CD4-positive, CD25-positive, alpha-beta regulatory T cell (primary cell): Measurements from ENCODE around the gene SOX10. TPM values are rescaled to one million over a fixed set of nuclear protein-coding genes. Genes with fewer than 3 reads are reported as not detected.

ENCODE experiments used
- ATAC-seq, 2 donors: fragments of 150-1000 bp; cut with Tn5 transposase; one replicate each; pipeline ENCODE4 v1.10.0; 2021; ENCODE audit warnings: low read depth in 2 of 2, moderate number of reproducible peaks in 2 of 2, moderate library complexity in 1 of 2
- DNase-seq, 3 donors: peaks; one replicate each; pipeline versions ENCODE4 v3.0.0 to v3.0.0-alpha.2; 2012 to 2022; ENCODE audit warnings: mixed read lengths in 1 of 3
- H3K27ac ChIP-seq: one replicate; pipeline ENCODE4 v1.7.0; 2013; ENCODE audit warnings: mild to moderate bottlenecking, low read length; ENCODE audit not compliant: insufficient read depth, poor library complexity, severe bottlenecking
- H3K27me3 ChIP-seq: one replicate; pipeline ENCODE4 v1.7.0; 2013; ENCODE audit warnings: low read length; ENCODE audit not compliant: control insufficient read depth, insufficient read depth
- H3K36me3 ChIP-seq: one replicate; pipeline ENCODE4 v1.7.0; 2013; ENCODE audit warnings: mild to moderate bottlenecking, low read length, moderate library complexity; ENCODE audit not compliant: control insufficient read depth, insufficient read depth
- H3K4me1 ChIP-seq: 2 replicates; pipeline ENCODE4 v1.7.0; 2013; ENCODE audit warnings: mild to moderate bottlenecking, low read length; ENCODE audit not compliant: insufficient read depth, control insufficient read depth, poor library complexity, severe bottlenecking
- H3K4me3 ChIP-seq: one replicate; pipeline ENCODE4 v1.7.0; 2013; ENCODE audit warnings: low read depth, mild to moderate bottlenecking, low read length, moderate library complexity
- H3K9me3 ChIP-seq, 2 experiments: 1 replicate in 1 of 2; 2 replicates in 1 of 2; pipeline ENCODE4 v1.7.0; 2013; ENCODE audit warnings: low read length in 2 of 2, mild to moderate bottlenecking in 1 of 2, moderate library complexity in 1 of 2; ENCODE audit not compliant: control insufficient read depth in 2 of 2
- H3K27ac Mint-ChIP-seq, 3 donors: one replicate each; pipeline ENCODE4 v1.8.0; 2020 to 2022; ENCODE audit warnings: mild to moderate bottlenecking in 3 of 3, mixed read lengths in 3 of 3, moderate library complexity in 2 of 3
- H3K27me3 Mint-ChIP-seq: one replicate; pipeline ENCODE4 v1.8.0; 2022; ENCODE audit warnings: mild to moderate bottlenecking, mixed read lengths
- H3K36me3 Mint-ChIP-seq: one replicate; pipeline ENCODE4 v1.8.0; 2020; ENCODE audit warnings: mixed read lengths
- H3K4me1 Mint-ChIP-seq, 4 donors: one replicate each; pipeline ENCODE4 v1.8.0; 2020 to 2022; ENCODE audit warnings: mixed read lengths in 4 of 4, mild to moderate bottlenecking in 1 of 4
- H3K4me3 Mint-ChIP-seq, 4 donors: one replicate each; pipeline ENCODE4 v1.8.0; 2020 to 2022; ENCODE audit warnings: mild to moderate bottlenecking in 4 of 4, mixed read lengths in 4 of 4, moderate library complexity in 3 of 4
- H3K9me3 Mint-ChIP-seq, 7 donors: one replicate each; pipeline ENCODE4 v1.8.0; 2020 to 2022; ENCODE audit warnings: mixed read lengths in 7 of 7, mild to moderate bottlenecking in 3 of 7, moderate library complexity in 2 of 7
- polyA plus RNA-seq, 4 donors: library from polyadenylated mRNA; unstranded; fragments of 300-500 nt; fragmentation: Illumina TruSeq; gene quantifications; one replicate each; pipeline ENCODE4 v1.2.3, GENCODE V29; 2021
- total RNA-seq: library from RNA; stranded (reverse); gene quantifications from one replicate; pipeline ENCODE4 v1.2.3, GENCODE V29; 2022

SOX10 gene
- total and polyA plus RNA-seq, 5 donors from 2014 or later: not detected

GRCh38 chr22:38029370-38029769 is 45.0 kb upstream of the SOX10 start:
- H3K27ac ChIP-seq: no peak overlapping the region
- no peak overlapping the region for H3K4me3 Mint-ChIP-seq
- peak overlapping the region in 1 of 3 donors; percentile 75 for H3K27ac Mint-ChIP-seq
- no peaks in the 10 kb centered on the region for H3K4me1 ChIP-seq
- no peaks in the 10 kb centered on the region for H3K36me3 Mint-ChIP-seq
- peaks cover 0 to 3% (median 0%) of the 10 kb centered on the region in 4 donors for H3K4me1 Mint-ChIP-seq
- H3K27me3 ChIP-seq: no peaks in the 10 kb centered on the region
- H3K36me3 ChIP-seq: no peaks in the 10 kb centered on the region
- no peaks in the 10 kb centered on the region for H3K9me3 ChIP-seq
- no peaks in the 10 kb centered on the region for H3K27me3 Mint-ChIP-seq
- ATAC-seq: no peak
- DNase-seq: no peak
- H3K4me3 ChIP-seq: no peak overlapping the region
- H3K9me3 Mint-ChIP-seq: no peaks in the 10 kb centered on the region

DNA sequence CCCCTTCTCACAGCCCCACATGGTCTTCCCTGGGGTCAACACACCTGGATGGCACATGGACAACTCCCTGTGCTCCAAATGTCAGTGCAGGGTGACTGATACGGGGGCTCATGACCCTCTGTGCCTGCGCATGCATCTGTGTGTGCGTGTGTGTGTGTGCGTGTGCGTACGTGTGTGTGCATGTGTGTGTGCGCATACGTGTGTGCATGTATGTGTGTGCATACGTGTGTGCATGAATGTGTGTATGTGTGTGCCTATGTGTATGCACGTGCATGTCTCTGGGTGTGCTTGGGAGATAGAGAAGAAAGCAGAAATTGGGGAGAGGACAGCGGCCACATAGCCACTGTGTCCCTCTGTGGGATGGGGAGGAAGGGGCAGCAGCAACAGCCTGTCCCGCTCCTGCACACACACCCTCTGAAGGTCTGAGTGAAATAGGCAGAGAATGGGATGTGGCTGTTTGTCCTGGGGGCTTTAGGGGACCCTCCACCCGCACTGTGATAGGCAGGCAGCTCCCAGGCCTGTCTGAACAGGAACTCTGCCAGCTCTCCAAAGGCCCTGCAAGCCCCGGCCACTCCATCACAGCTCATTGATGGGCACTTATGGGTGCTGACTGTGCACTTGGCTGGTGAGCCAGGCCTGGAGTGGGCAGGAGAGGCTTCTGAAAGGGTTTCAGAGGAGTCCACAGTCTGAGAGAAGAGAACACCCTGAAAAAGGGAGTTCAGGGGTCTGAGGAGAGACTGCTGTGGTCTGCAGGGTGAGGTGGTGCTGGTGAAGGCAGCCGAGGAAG is 44.2 kb upstream of the SOX10 start:
- no peaks in the 10 kb centered on the region for H3K36me3 ChIP-seq
- Mint-ChIP-seq H3K36me3 (no peaks in the 10 kb centered on the region), H3K9me3 (no peaks in the 10 kb centered on the region), H3K27ac (no peak overlapping the region), H3K4me3 (no peak overlapping the region), H3K4me1 (peaks cover 0 to 3% (median 0%) of the 10 kb centered on the region in 4 donors), H3K27me3 (no peaks in the 10 kb centered on the region)
- H3K27me3 ChIP-seq: no peaks in the 10 kb centered on the region
- H3K4me1 ChIP-seq: no peaks in the 10 kb centered on the region
- no peak overlapping the region for H3K4me3 ChIP-seq
- H3K9me3 ChIP-seq: no peaks in the 10 kb centered on the region
- ATAC-seq (no peak), DNase-seq (no peak)
- no peak overlapping the region for H3K27ac ChIP-seq

DNA sequence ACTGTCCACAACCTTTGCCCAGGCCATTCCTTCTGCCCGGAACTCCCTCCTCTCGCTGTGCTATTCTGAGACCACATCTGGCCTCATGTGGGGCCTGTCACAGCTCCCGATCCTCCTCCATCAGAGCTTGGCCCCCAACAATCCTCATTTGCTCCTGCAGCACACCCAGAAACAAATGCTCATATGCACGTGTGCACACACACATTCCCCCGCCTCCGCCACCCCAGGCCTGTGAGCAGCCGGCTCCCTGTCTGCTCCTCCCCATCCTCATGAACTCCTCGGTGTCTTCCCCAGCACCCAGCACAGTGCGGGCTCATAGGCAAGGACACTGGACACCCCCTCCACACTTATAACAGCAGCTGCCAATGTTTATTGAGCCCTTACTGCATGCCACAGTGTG is 43.1 kb upstream of the SOX10 start:
- no peak overlapping the region for H3K4me3 ChIP-seq
- Mint-ChIP-seq H3K27ac (no peak overlapping the region), H3K4me1 (peaks cover 0 to 3% (median 0%) of the 10 kb centered on the region in 4 donors), H3K27me3 (no peaks in the 10 kb centered on the region), H3K36me3 (no peaks in the 10 kb centered on the region), H3K9me3 (no peaks in the 10 kb centered on the region), H3K4me3 (no peak overlapping the region)
- no peak overlapping the region for H3K27ac ChIP-seq
- H3K27me3 ChIP-seq: no peaks in the 10 kb centered on the region
- ATAC-seq (no peak), DNase-seq (no peak)
- no peaks in the 10 kb centered on the region for H3K4me1 ChIP-seq
- no peaks in the 10 kb centered on the region for H3K9me3 ChIP-seq
- H3K36me3 ChIP-seq: no peaks in the 10 kb centered on the region

DNA sequence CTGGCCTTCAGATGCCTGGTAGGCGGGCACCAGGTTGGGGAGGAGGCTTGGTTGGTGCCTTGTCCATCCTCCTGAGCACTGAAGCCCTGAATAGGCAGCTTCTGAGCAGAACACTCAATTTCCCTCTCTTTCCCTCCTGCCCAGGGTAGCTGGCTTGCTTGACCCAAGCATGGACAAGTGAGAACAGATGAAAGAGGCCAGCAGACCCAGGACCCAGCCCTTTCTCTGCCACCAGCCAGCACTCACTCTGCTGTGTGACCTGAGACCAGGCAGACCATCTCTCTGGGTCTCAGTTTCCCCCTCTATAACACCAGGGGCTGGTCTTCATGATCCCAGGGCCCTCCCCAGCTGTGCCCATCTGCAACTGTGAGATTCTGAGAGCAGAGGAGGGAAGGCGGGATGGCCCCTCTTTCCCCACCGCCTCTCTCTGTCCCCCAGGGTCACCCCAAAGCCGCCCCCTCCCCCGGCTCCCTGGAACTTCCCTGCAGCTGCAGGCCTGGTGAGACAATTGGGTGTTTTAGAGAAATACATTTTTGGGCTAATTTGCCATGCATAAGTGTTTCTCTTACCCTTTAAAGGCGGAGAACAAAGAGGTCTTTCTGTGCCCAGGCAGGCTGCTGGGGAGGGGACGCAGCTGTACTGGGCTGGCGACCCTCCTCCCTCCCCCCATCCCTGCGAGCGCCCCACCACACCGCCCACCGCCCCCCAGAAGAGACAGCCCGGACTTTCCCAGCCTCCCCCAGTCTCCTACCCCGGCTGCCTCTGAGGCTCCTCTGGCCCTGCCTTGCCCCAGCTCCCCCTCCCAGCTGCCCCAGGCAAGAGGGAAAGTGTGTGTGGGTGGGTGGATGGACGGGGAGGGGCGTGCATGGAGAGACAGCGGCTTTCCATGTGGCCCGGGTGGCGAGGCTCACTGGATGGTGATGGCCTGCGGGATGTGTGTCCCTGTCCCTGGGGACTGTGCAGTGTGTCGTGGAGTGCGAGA is 42.1 kb upstream of the SOX10 start:
- Mint-ChIP-seq H3K9me3 (no peaks in the 10 kb centered on the region), H3K27ac (no peak overlapping the region), H3K4me3 (no peak overlapping the region), H3K4me1 (peaks cover 0 to 3% (median 0%) of the 10 kb centered on the region in 4 donors), H3K36me3 (no peaks in the 10 kb centered on the region), H3K27me3 (no peaks in the 10 kb centered on the region)
- no peaks in the 10 kb centered on the region for H3K9me3 ChIP-seq
- H3K27ac ChIP-seq: no peak overlapping the region
- DNase-seq (no peak), ATAC-seq (no peak)
- no peaks in the 10 kb centered on the region for H3K36me3 ChIP-seq
- no peak overlapping the region for H3K4me3 ChIP-seq
- no peaks in the 10 kb centered on the region for H3K27me3 ChIP-seq
- no peaks in the 10 kb centered on the region for H3K4me1 ChIP-seq

DNA sequence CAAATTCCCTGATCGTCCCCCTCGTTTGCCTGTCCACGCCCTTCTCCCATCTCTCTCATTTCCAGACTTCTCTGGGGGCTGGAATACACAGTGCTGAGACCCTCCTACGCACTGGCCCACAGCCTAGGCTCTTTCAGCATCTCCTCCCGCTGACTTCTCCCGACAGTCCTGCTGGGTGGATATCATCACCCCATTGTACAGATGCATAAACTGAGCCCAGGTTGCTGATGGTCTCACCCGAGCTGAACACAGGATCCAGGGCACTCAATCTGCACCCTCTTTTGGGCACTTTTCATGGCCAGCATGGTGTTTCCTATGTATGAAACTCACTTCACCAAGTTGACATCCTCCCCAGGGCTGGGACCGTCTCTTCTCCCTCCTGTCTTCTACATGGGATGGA is 41.2 kb upstream of the SOX10 start:
- no peak overlapping the region for H3K4me3 ChIP-seq
- no peaks in the 10 kb centered on the region for H3K27me3 Mint-ChIP-seq
- no peak overlapping the region for H3K4me3 Mint-ChIP-seq
- no peaks in the 10 kb centered on the region for H3K36me3 Mint-ChIP-seq
- H3K27ac ChIP-seq: no peak overlapping the region
- H3K4me1 ChIP-seq: no peaks in the 10 kb centered on the region
- H3K36me3 ChIP-seq: no peaks in the 10 kb centered on the region
- H3K4me1 Mint-ChIP-seq: peaks cover 0 to 3% (median 0%) of the 10 kb centered on the region in 4 donors
- no peak for ATAC-seq
- no peak for DNase-seq
- H3K9me3 ChIP-seq: no peaks in the 10 kb centered on the region
- no peaks in the 10 kb centered on the region for H3K9me3 Mint-ChIP-seq
- H3K27me3 ChIP-seq: no peaks in the 10 kb centered on the region
- H3K27ac Mint-ChIP-seq: peak overlapping the region in 1 of 3 donors; percentile 59

DNA sequence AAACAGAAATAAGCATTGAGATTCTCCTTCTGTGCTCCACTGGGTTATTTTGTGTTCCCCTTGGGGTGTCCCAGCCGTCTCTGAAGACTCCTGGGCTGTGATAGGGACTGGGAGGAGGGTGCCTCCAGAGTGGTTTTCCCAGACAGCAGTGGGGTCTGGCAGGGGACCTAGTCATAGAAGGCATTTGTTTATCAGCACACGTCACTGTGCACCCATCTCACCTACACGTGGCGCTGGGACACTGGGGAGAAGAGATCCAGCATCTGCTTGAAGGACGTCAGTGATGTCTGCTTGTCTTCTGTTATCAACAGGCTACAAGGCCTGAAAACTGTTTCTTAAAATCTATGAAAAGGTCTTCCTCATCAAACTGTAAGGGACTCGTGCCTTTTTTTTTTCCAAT is 38.7 kb upstream of the SOX10 start:
- H3K4me3 Mint-ChIP-seq: no peak overlapping the region
- Histone ChIP-seq H3K36me3 (no peaks in the 10 kb centered on the region), H3K4me3 (no peak overlapping the region), H3K9me3 (no peaks in the 10 kb centered on the region), H3K27me3 (no peaks in the 10 kb centered on the region), H3K27ac (no peak overlapping the region), H3K4me1 (no peaks in the 10 kb centered on the region)
- DNase-seq (no peak), ATAC-seq (no peak)
- no peaks in the 10 kb centered on the region for H3K9me3 Mint-ChIP-seq
- no peak overlapping the region for H3K27ac Mint-ChIP-seq
- H3K27me3 Mint-ChIP-seq: no peaks in the 10 kb centered on the region
- H3K36me3 Mint-ChIP-seq: peaks cover 1% of the 10 kb centered on the region
- H3K4me1 Mint-ChIP-seq: no peaks in the 10 kb centered on the region

DNA sequence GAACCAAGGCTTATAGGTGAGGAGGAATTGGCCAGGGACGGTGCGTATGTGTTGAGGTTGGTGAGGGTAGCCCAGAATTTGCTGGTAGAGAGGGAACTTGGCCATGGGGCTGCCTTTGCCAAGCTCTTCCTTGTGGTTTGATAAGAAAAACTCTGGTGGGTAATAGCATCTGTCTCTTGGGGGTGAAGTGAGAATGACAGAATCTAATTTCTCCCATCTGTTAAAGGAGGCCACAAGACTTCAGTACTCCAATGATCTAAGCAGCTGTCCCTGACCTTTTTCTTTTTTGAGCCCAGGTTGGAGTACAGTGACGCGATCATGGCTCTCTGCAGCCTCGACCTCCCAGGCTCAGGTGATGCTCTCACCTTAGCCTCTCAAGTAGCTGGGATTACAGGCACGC is 36.9 kb upstream of the SOX10 start:
- no peaks in the 10 kb centered on the region for H3K27me3 Mint-ChIP-seq
- H3K4me3 Mint-ChIP-seq: no peak overlapping the region

More for the DNA sequence above, 36.9 kb upstream of the SOX10 start:
- no peak overlapping the region for H3K27ac Mint-ChIP-seq
- Histone ChIP-seq H3K4me1 (no peaks in the 10 kb centered on the region), H3K4me3 (no peak overlapping the region), H3K27me3 (no peaks in the 10 kb centered on the region), H3K9me3 (no peaks in the 10 kb centered on the region), H3K27ac (no peak overlapping the region), H3K36me3 (no peaks in the 10 kb centered on the region)
- H3K36me3 Mint-ChIP-seq: peaks cover 3% of the 10 kb centered on the region
- ATAC-seq (no peak), DNase-seq (no peak)
- H3K4me1 Mint-ChIP-seq: no peaks in the 10 kb centered on the region
- no peaks in the 10 kb centered on the region for H3K9me3 Mint-ChIP-seq
